ENCODE results near the gene SEPTIN5.
A peak's percentile ranks its signal among the peaks of the same experiment; 100 is the strongest.

The SEPTIN5 gene

DNA sequence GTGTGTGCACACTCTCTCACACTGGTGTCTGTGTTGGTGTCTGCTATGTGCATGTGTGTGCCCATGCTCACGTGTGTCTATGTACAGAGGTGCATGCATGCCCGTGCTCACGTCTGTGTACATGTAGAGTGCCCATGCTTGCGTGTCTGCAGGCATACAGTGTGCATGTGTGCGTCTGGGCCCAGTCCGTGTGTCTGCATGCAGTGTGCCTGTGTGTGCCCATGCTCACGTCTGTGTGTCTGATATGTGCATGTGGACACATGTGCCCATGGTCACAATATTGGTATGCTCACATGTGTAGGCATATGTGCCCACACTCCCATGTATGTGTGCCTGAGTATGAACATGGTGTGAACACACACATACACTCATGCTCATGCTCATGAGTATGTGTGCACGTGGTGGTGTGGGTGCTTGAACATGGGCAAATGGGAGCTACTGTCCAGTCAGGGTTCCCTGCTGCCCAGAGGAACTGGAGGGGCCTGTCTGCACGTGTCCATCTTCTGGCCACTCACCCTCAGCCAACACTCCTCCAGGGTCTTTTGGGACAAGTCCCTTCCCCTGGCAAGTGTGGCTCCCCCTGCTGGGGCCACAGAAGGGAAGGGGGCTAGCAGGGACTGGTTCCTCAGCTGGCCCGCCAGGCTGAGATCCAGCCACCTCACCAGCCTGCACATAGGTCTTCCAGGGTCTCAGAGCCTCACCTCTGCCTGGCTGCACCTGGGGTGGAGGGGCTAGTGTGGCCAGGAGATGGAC lies 39.0 kb downstream of the SEPTIN5 start:
- Histone ChIP-seq H3K36me3 (replicated peaks) (no peaks in the 10 kb centered on the region), H3K9me3 (no peaks in the 10 kb centered on the region), H3K4me3 (no peak overlapping the region), H3K27me3 (ENCODE audit: low read depth) (peaks cover 24% of the 10 kb centered on the region), H3K4me1 (no peaks in the 10 kb centered on the region)
- in situ Hi-C loops (cut with MboI; ENCODE audit: low sequenced_read_pairs) = no loop called here
- DNase-seq (ENCODE audit: low spot score in 2 of 2) = no peak

DNA sequence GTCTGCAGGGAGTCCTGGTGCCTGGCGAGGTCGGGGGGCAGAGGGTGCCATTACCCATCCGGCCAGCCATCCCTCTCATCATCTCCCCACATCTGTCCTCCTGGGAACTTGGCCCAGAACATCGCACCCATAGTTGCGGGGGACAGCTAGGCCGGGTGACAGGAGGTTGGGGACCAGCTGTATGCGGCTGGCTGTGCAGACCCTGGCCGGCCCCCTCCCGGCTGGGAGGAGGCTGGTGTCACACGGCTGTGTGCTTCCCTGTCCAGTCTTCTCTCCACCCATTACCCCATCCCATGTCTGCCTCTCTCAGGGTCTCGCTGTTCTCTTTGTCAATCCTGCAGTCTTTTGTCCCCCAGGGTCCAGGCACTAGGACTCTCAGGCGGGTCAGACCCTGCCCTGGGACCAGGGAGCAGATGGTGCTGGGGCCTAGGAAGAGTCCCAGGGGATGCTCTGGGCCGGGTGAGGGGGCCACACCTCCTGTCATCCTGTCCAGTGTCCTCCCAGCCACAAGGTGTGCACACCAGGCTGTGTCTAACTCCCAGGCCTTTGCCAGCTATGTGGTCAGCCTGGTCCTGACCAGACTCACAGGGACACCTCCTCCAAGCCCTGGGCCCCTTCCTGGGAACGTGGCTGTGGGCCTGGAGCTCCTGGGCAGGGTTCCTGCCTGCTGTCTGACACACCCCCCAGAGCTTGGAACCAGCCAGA lies 39.8 kb downstream of the SEPTIN5 start:
- Histone ChIP-seq H3K9me3 (no peaks in the 10 kb centered on the region), H3K4me3 (no peak overlapping the region), H3K4me1 (no peaks in the 10 kb centered on the region), H3K27me3 (ENCODE audit: low read depth) (peaks cover 24% of the 10 kb centered on the region), H3K36me3 (replicated peaks) (no peaks in the 10 kb centered on the region)
- in situ Hi-C loops (cut with MboI; ENCODE audit: low sequenced_read_pairs) = no loop called here
- no peak for DNase-seq (ENCODE audit: low spot score in 2 of 2)

DNA sequence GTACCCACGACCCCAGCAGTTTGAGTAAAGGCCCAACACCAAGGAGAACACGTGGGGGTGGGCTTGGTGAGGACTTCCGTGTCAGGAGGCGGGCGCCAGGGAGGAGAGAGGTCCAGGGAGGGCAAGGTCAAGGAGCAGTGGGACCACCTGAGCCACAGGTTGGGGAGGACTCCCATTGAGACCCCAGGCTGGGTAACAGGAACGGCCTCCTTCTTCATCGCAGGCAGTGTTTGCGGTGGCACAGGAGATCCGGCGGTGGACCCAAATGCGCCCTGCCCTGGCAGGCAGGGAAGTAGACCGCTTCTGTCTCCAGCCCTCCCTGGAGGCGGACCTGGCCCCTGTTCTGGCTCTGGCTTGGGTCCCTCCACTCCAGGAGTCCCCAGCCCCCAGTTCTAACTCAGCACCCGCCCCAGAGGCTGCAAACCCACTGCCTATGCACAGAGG lies 40.4 kb downstream of the SEPTIN5 start:
- Histone ChIP-seq H3K4me1 (no peaks in the 10 kb centered on the region), H3K4me3 (no peak overlapping the region), H3K9me3 (no peaks in the 10 kb centered on the region), H3K27me3 (ENCODE audit: low read depth) (peaks cover 24% of the 10 kb centered on the region), H3K36me3 (replicated peaks) (no peaks in the 10 kb centered on the region)
- in situ Hi-C loops (cut with MboI; ENCODE audit: low sequenced_read_pairs) = no loop called here
- DNase-seq (ENCODE audit: low spot score in 2 of 2) = no peak

DNA sequence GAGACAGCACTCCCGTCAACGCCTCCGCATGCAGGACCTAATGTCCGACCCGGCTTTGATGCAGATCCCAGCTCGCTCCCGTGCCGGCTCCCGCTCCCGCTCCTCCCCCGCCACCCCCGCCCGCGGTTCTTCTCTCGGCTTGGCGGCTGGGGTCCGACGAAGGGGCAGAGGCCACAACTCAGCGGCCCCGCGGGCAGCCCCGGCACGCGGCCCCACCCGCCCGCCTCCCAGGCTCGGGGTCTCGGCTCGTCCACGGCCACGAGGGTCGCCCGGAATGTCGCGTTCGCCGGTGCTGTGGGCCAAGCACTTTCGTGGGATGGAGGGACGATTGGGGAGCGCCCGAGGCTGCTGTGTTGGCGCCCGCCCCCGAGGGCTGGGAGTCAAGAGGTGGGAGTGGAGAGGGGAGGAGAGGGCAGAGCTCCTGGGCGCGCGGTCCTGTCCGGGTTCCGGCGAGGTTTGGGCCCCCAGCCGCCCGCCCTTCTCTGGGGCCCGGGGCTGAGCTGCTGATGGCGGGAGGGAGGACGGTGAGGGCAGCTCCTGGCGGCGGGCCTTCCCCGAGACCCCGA lies 40.9 kb downstream of the SEPTIN5 start:
- in situ Hi-C loops (cut with MboI; ENCODE audit: low sequenced_read_pairs) = no loop called here
- Histone ChIP-seq H3K4me1 (peaks cover 2% of the 10 kb centered on the region; the same call in 1 of the 2 replicates), H3K4me3 (no peak overlapping the region), H3K36me3 (replicated peaks) (no peaks in the 10 kb centered on the region), H3K27me3 (ENCODE audit: low read depth) (peaks cover 24% of the 10 kb centered on the region), H3K9me3 (no peaks in the 10 kb centered on the region)
- no peak for DNase-seq (ENCODE audit: low spot score in 2 of 2)

DNA sequence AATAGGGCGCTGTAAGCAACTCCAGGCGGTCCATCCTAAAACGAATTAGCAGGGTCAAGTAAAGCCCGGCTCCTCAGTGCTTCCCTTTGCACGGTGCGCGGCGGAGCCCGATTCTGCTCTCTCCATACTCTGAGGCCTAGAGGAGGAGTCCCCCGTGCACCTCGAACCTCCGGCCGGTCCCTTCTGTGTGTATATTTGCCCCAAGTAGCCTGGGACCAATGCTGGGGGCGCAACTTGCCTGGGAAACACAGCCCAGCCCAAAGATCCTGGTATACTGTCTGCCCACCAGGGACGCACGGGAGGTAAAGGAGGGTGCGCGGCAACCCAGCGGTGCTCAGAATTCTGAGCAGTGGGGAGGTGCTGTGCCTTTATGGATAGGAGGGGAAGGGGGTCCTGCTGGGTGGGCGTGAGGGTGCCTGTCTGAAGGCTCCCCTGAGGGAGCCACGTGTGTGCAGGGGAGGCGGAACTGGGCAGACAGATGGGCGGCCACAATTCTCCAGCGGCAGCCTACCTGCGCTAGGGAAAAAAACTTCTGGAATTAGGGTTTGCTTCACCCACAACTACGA lies 41.5 kb downstream of the SEPTIN5 start:
- H3K9me3 ChIP-seq = no peaks in the 10 kb centered on the region
- DNase-seq (ENCODE audit: low spot score in 2 of 2) = no peak
- H3K4me1 ChIP-seq = peaks cover 3% of the 10 kb centered on the region; the same call in 1 of the 2 replicates
- H3K27me3 ChIP-seq (ENCODE audit: low read depth) = peaks cover 24% of the 10 kb centered on the region
- no peaks in the 10 kb centered on the region for H3K36me3 ChIP-seq (replicated peaks)
- peak overlapping the region; percentile 19 for H3K4me3 ChIP-seq
- in situ Hi-C loops (cut with MboI; ENCODE audit: low sequenced_read_pairs) = no loop called here

DNA sequence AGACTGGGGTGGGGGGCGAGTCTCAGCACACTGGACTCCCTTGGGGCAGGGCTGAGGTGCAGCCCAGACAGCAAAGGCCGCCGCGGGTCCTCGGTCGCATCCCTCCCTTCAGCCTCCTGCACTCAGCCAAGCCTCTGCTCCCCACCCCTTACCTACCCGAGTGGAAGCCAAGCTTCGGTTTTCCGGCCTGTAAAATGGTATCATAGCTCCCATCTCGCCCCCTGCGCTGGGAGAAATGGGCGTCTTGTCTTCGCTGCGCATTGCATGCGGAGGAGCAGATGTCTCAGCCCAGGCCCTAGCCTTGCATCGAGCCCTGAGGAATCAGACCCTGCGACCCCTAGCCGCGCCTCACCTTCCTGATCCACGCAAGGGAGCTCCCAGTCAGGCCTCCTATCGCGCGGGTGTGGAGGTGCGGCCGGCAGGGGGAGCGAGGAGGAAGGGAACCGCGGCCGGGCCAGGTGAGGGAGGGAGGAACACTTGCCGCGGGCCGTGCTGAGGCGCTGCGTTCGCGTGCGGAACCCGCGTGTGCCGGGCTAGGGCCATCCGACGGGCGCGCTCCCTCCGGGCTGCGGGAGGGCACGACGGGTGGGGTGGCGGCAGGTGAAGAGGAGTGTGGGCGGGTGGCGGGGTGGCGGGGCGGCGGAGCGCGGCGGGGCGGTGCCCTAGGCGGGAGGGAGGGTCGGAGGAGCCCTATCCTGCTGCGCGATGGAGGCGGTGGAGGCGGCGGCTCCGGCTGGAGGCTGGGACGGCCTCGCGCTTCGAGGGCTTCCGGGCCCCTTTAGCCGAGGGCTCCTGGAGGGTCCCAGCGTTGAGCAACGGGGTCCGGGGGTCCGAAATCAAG lies 42.2 kb downstream of the SEPTIN5 start:
- H3K4me1 ChIP-seq = peaks cover 3% of the 10 kb centered on the region; the same call in 1 of the 2 replicates
- H3K27me3 ChIP-seq (ENCODE audit: low read depth) = peaks cover 24% of the 10 kb centered on the region
- DNase-seq (ENCODE audit: low spot score in 2 of 2) = peak; percentile 36 to 84
- H3K36me3 ChIP-seq (replicated peaks) = no peaks in the 10 kb centered on the region
- in situ Hi-C loops (cut with MboI; ENCODE audit: low sequenced_read_pairs) = no loop called here
- H3K4me3 ChIP-seq = peak overlapping the region; percentile 19
- H3K9me3 ChIP-seq = no peaks in the 10 kb centered on the region

DNA sequence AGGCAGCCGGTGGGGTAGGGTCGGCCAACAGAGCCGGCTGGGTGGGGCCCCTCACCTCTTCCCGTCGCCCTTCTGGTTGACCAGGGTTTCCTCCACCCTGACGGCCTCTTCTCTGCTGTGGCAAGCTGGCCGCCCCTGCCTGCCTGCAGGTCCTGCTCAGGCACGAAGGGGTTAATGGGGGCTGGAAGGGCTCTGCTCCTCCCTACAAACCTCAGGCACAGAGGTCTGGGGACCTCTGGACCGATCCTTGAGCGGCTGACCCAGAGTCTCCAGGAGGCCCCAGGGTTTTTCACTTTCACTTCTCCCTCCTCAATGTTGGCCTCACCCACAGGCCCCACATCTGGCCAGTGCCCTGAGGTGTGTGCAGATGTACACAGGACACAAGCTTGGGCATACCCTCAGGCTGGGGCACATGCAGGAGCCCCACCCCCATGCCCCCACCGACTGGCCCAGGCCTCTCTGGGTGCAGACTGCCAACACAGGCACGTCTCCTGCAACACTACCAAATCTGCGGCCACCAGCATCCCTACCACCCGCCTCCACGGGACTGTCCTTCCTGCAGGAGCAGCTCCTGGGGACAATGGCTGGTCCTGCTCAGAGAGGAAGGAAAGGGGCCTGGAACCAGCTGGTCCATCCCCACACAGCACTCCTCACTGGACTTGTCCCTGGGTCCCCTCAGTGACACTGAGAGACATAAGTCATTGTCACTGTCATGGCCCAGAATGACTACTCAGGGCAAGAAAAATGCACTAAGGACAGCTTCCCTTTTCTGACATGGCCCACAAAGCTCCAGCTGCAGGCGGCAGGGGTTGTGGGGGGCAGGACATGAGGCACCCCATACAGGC lies 43.1 kb downstream of the SEPTIN5 start:
- peaks cover 3% of the 10 kb centered on the region; the same call in 1 of the 2 replicates for H3K4me1 ChIP-seq
- in situ Hi-C loops (cut with MboI; ENCODE audit: low sequenced_read_pairs) = no loop called here
- no peaks in the 10 kb centered on the region; the same call in 1 of the 2 replicates for H3K36me3 ChIP-seq (replicated peaks)
- DNase-seq (ENCODE audit: low spot score in 2 of 2) = no peak
- H3K27me3 ChIP-seq (ENCODE audit: low read depth) = peaks cover 24% of the 10 kb centered on the region
- H3K4me3 ChIP-seq = peak overlapping the region; percentile 19
- H3K9me3 ChIP-seq = no peaks in the 10 kb centered on the region

DNA sequence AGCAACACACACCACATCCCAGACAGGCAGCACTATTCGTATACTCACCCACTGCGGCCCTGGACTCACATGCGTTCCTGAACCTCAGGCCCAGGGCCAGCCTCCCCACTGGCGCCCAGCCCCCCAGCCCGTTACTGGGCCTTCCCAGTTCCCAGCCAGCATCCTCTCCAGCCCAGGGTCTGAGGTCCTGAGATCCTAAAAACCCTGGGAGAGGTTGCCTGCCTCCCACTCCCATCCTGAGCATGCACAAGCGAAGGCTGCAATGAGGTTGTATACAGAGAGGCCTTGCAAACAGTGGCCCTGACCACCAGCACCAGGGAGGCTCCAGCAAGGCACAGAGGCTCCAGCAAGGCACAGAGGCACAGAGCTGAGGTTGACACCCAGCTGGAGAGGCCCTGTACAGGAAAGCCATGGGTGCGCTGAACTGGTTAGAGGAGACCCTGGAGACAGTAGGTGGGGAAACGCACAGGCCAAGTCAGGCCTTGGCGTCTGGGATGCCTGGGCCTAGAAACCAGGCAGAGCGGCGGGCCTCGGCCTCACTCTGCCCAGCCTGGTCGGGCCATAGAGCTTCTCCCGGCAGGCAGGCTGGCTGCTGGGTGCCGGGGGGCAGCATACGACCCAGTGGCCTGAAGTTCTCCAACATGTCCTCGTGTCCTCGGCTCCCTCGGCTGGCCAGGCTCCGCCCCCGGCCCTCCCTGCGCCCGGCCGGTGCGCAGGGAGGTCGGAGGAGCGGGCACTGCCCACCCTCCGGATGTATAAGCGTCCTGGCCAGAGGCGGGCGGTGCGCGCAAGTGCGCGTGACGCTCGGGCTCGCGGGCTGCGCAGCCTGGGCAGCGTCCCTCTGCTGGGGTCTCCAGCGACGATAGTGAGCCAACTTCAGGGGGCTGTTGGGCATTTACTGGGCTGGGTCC lies 43.9 kb downstream of the SEPTIN5 start:
- H3K4me1 ChIP-seq = peaks cover 3% of the 10 kb centered on the region; the same call in 1 of the 2 replicates
- no peak overlapping the region for H3K4me3 ChIP-seq
- peaks cover 24% of the 10 kb centered on the region for H3K27me3 ChIP-seq (ENCODE audit: low read depth)
- no peak for DNase-seq (ENCODE audit: low spot score in 2 of 2)
- H3K9me3 ChIP-seq = no peaks in the 10 kb centered on the region
- in situ Hi-C loops (cut with MboI; ENCODE audit: low sequenced_read_pairs) = no loop called here
- H3K36me3 ChIP-seq (replicated peaks) = peaks cover 2% of the 10 kb centered on the region; the same call in 1 of the 2 replicates

DNA sequence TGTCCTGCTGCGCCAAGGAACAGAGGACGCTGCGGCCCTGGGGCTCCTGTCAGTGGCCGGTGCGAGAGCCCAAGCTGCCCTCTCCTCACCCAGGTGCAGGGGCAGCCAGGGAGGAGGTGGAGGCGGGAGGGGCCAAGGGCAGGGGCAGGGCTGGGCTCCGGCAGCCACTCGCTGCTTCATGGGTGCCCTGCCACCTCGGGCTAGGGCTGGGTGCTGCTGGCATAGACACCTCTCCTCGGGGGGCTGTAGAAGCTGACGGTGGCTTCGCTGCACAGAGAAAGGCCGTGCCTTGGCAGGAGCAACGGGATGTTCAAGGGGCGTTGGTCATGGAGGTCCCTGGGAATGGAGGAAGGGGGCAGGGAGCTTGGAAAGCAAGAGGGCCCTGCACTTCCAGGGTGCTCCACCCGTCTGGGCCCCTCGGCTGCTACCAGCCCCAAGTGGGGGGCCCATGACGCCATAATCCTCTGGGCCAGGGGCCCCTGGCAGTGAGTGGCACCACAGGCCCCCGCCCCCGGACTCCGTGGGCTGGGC lies 44.7 kb downstream of the SEPTIN5 start:
- Histone ChIP-seq H3K27me3 (ENCODE audit: low read depth) (peaks cover 24% of the 10 kb centered on the region), H3K4me1 (peaks cover 3% of the 10 kb centered on the region; the same call in 1 of the 2 replicates), H3K36me3 (replicated peaks) (peaks cover 7% of the 10 kb centered on the region; the same call in 1 of the 2 replicates), H3K9me3 (no peaks in the 10 kb centered on the region), H3K4me3 (no peak overlapping the region)
- in situ Hi-C loops (cut with MboI; ENCODE audit: low sequenced_read_pairs) = no loop called here
- DNase-seq (ENCODE audit: low spot score in 2 of 2) = no peak

DNA sequence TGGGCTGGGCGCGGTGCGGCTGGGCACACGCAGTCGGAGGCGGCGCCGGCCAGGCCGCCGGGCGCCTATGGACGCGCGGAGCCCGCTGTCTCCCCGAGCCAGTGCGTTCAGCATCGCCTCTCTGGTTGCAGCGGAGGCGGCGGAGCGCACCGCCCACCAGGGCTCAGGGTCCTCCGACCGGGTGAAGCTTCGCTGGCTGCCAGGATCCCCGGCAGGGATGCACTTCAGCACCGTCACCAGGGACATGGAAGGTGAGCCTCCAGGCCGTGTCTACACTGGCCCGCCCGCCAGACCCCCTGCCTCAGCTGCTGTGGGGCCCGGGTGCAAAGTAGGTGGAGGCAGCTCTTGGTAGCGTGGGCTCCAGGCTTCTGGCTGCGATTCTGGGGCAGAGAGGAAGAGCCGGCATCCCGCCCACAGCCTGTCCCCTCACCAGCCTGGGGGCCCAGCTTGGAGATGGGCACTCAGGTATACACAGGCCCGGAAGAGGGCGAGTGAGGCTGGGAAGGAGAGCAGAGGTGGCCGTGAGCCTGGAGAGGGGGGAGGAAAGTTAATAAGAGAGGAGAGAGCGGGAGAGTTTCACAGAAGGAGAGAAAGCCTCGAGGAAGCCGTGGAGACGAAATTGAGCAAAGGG lies 45.2 kb downstream of the SEPTIN5 start:
- no peak overlapping the region; the same call in 1 of the 2 replicates for H3K4me3 ChIP-seq
- DNase-seq (ENCODE audit: low spot score in 2 of 2) = no peak

More for the DNA sequence above, 45.2 kb downstream of the SEPTIN5 start:
- peaks cover 20% of the 10 kb centered on the region for H3K27me3 ChIP-seq (ENCODE audit: low read depth)
- in situ Hi-C loops (cut with MboI; ENCODE audit: low sequenced_read_pairs) = no loop called here
- H3K36me3 ChIP-seq (replicated peaks) = peaks cover 13% of the 10 kb centered on the region
- no peaks in the 10 kb centered on the region for H3K9me3 ChIP-seq
- peaks cover 3% of the 10 kb centered on the region; the same call in 1 of the 2 replicates for H3K4me1 ChIP-seq

Measured in HAP-1 (cell line).